ENCODE measurements around the gene SGSH.
A peak's percentile ranks its signal among the peaks of the same experiment; 100 is the strongest.

The SGSH gene

GRCh38 chr17:80227666-80228065, 7.5 kb upstream of the SGSH start:
- 95 to 96% methylated on average over 11 of the region's 11 CpGs for WGBS, 2 experiments

GRCh38 chr17:80227156-80227555, 7.0 kb upstream of the SGSH start:
- H3K27ac ChIP-seq (ENCODE audit: insufficient read depth, low read depth, low read length, poor library complexity, severe bottlenecking) = no peak overlapping the region
- WGBS, 2 experiments = 93 to 100% methylated on average over 4 of the region's 4 CpGs
- no peaks in the 10 kb centered on the region for H3K36me3 ChIP-seq (ENCODE audit: control insufficient read depth, insufficient read depth, low read length)
- peaks cover 9% of the 10 kb centered on the region for H3K4me1 ChIP-seq (ENCODE audit: control insufficient read depth, insufficient read depth, low read length)
- no peaks in the 10 kb centered on the region for H3K27me3 ChIP-seq (ENCODE audit: control insufficient read depth, insufficient read depth, low read length, poor library complexity, severe bottlenecking)
- H3K4me3 ChIP-seq (ENCODE audit: insufficient read depth, low read depth, low read length) = no peak overlapping the region
- H3K9me3 ChIP-seq (ENCODE audit: control insufficient read depth, low read length) = no peaks in the 10 kb centered on the region

More at GRCh38 chr17:80227666-80228065, 7.5 kb upstream of the SGSH start:
- Histone ChIP-seq H3K4me1 (ENCODE audit: control insufficient read depth, insufficient read depth, low read length) (peaks cover 9% of the 10 kb centered on the region), H3K4me3 (ENCODE audit: insufficient read depth, low read depth, low read length) (no peak overlapping the region), H3K36me3 (ENCODE audit: control insufficient read depth, insufficient read depth, low read length) (peaks cover 2% of the 10 kb centered on the region), H3K9me3 (ENCODE audit: control insufficient read depth, low read length) (peaks cover under 1% of the 10 kb centered on the region), H3K27me3 (ENCODE audit: control insufficient read depth, insufficient read depth, low read length, poor library complexity, severe bottlenecking) (no peaks in the 10 kb centered on the region), H3K27ac (ENCODE audit: insufficient read depth, low read depth, low read length, poor library complexity, severe bottlenecking) (no peak overlapping the region)

GRCh38 chr17:80225230-80225629, 5.1 kb upstream of the SGSH start:
- Histone ChIP-seq H3K4me1 (ENCODE audit: control insufficient read depth, insufficient read depth, low read length) (peaks cover 12% of the 10 kb centered on the region), H3K4me3 (ENCODE audit: insufficient read depth, low read depth, low read length) (no peak overlapping the region), H3K27me3 (ENCODE audit: control insufficient read depth, insufficient read depth, low read length, poor library complexity, severe bottlenecking) (no peaks in the 10 kb centered on the region), H3K27ac (ENCODE audit: insufficient read depth, low read depth, low read length, poor library complexity, severe bottlenecking) (no peak overlapping the region), H3K9me3 (ENCODE audit: control insufficient read depth, low read length) (no peaks in the 10 kb centered on the region), H3K36me3 (ENCODE audit: control insufficient read depth, insufficient read depth, low read length) (no peaks in the 10 kb centered on the region)
- 54 to 60% methylated on average over 6 of the region's 6 CpGs for WGBS, 2 experiments

- Histone ChIP-seq H3K27ac (ENCODE audit: insufficient read depth, low read depth, low read length, poor library complexity, severe bottlenecking) (no peak overlapping the region), H3K4me3 (ENCODE audit: insufficient read depth, low read depth, low read length) (no peak overlapping the region), H3K4me1 (ENCODE audit: control insufficient read depth, insufficient read depth, low read length) (peaks cover 14% of the 10 kb centered on the region), H3K36me3 (ENCODE audit: control insufficient read depth, insufficient read depth, low read length) (no peaks in the 10 kb centered on the region), H3K9me3 (ENCODE audit: control insufficient read depth, low read length) (no peaks in the 10 kb centered on the region), H3K27me3 (ENCODE audit: control insufficient read depth, insufficient read depth, low read length, poor library complexity, severe bottlenecking) (no peaks in the 10 kb centered on the region)
- 82 to 85% methylated on average over 6 of the region's 6 CpGs for WGBS, 2 experiments
Measured at GRCh38 chr17:80224683-80225082, 4.5 kb upstream of the SGSH start.

- Histone ChIP-seq H3K9me3 (ENCODE audit: control insufficient read depth, low read length) (no peaks in the 10 kb centered on the region), H3K27ac (ENCODE audit: insufficient read depth, low read depth, low read length, poor library complexity, severe bottlenecking) (no peak overlapping the region), H3K36me3 (ENCODE audit: control insufficient read depth, insufficient read depth, low read length) (no peaks in the 10 kb centered on the region), H3K4me3 (ENCODE audit: insufficient read depth, low read depth, low read length) (no peak overlapping the region), H3K27me3 (ENCODE audit: control insufficient read depth, insufficient read depth, low read length, poor library complexity, severe bottlenecking) (no peaks in the 10 kb centered on the region), H3K4me1 (ENCODE audit: control insufficient read depth, insufficient read depth, low read length) (peaks cover 15% of the 10 kb centered on the region)
- 81 to 82% methylated on average over 11 of the region's 11 CpGs for WGBS, 2 experiments
Measured at GRCh38 chr17:80223838-80224497, 3.8 kb upstream of the SGSH start.

- no peak overlapping the region for H3K27ac ChIP-seq (ENCODE audit: insufficient read depth, low read depth, low read length, poor library complexity, severe bottlenecking)
- WGBS, 2 experiments = 94 to 95% methylated on average over 18 of the region's 18 CpGs
- H3K4me1 ChIP-seq (ENCODE audit: control insufficient read depth, insufficient read depth, low read length) = peaks cover 15% of the 10 kb centered on the region
- no peaks in the 10 kb centered on the region for H3K36me3 ChIP-seq (ENCODE audit: control insufficient read depth, insufficient read depth, low read length)
- H3K9me3 ChIP-seq (ENCODE audit: control insufficient read depth, low read length) = no peaks in the 10 kb centered on the region
- no peaks in the 10 kb centered on the region for H3K27me3 ChIP-seq (ENCODE audit: control insufficient read depth, insufficient read depth, low read length, poor library complexity, severe bottlenecking)
- no peak overlapping the region for H3K4me3 ChIP-seq (ENCODE audit: insufficient read depth, low read depth, low read length)
Measured at GRCh38 chr17:80223142-80223815, 3.1 kb upstream of the SGSH start.

- peaks cover 15% of the 10 kb centered on the region for H3K4me1 ChIP-seq (ENCODE audit: control insufficient read depth, insufficient read depth, low read length)
- H3K27me3 ChIP-seq (ENCODE audit: control insufficient read depth, insufficient read depth, low read length, poor library complexity, severe bottlenecking) = no peaks in the 10 kb centered on the region
- no peak overlapping the region for H3K27ac ChIP-seq (ENCODE audit: insufficient read depth, low read depth, low read length, poor library complexity, severe bottlenecking)
- WGBS, 2 experiments = 94 to 95% methylated on average over 18 of the region's 18 CpGs
- H3K4me3 ChIP-seq (ENCODE audit: insufficient read depth, low read depth, low read length) = no peak overlapping the region
- no peaks in the 10 kb centered on the region for H3K36me3 ChIP-seq (ENCODE audit: control insufficient read depth, insufficient read depth, low read length)
- no peaks in the 10 kb centered on the region for H3K9me3 ChIP-seq (ENCODE audit: control insufficient read depth, low read length)
Measured at GRCh38 chr17:80222376-80223141, 2.4 kb upstream of the SGSH start.

GRCh38 chr17:80221351-80222105, 1.4 kb upstream of the SGSH start:
- Histone ChIP-seq H3K27me3 (ENCODE audit: control insufficient read depth, insufficient read depth, low read length, poor library complexity, severe bottlenecking) (no peaks in the 10 kb centered on the region), H3K4me1 (ENCODE audit: control insufficient read depth, insufficient read depth, low read length) (peaks cover 15% of the 10 kb centered on the region), H3K4me3 (ENCODE audit: insufficient read depth, low read depth, low read length) (peak overlapping the region; percentile 74), H3K36me3 (ENCODE audit: control insufficient read depth, insufficient read depth, low read length) (no peaks in the 10 kb centered on the region), H3K27ac (ENCODE audit: insufficient read depth, low read depth, low read length, poor library complexity, severe bottlenecking) (no peak overlapping the region), H3K9me3 (ENCODE audit: control insufficient read depth, low read length) (no peaks in the 10 kb centered on the region)
- WGBS, 2 experiments = 86 to 87% methylated on average over 29 of the region's 29 CpGs

GRCh38 chr17:80220736-80221215, 643 bp upstream of the SGSH start:
- H3K4me3 ChIP-seq (ENCODE audit: insufficient read depth, low read depth, low read length) = peak overlapping the region; percentile 74
- H3K27ac ChIP-seq (ENCODE audit: insufficient read depth, low read depth, low read length, poor library complexity, severe bottlenecking) = no peak overlapping the region
- H3K4me1 ChIP-seq (ENCODE audit: control insufficient read depth, insufficient read depth, low read length) = peaks cover 15% of the 10 kb centered on the region
- no peaks in the 10 kb centered on the region for H3K36me3 ChIP-seq (ENCODE audit: control insufficient read depth, insufficient read depth, low read length)
- H3K27me3 ChIP-seq (ENCODE audit: control insufficient read depth, insufficient read depth, low read length, poor library complexity, severe bottlenecking) = no peaks in the 10 kb centered on the region
- H3K9me3 ChIP-seq (ENCODE audit: control insufficient read depth, low read length) = no peaks in the 10 kb centered on the region
- 2 to 3% methylated on average over 41 of the region's 41 CpGs for WGBS, 2 experiments

GRCh38 chr17:80219763-80220053, 425 bp downstream of the SGSH start:
- Histone ChIP-seq H3K4me1 (ENCODE audit: control insufficient read depth, insufficient read depth, low read length) (peaks cover 8% of the 10 kb centered on the region), H3K27ac (ENCODE audit: insufficient read depth, low read depth, low read length, poor library complexity, severe bottlenecking) (no peak overlapping the region)

More at GRCh38 chr17:80219763-80220053, 425 bp downstream of the SGSH start:
- Histone ChIP-seq H3K27me3 (ENCODE audit: control insufficient read depth, insufficient read depth, low read length, poor library complexity, severe bottlenecking) (no peaks in the 10 kb centered on the region), H3K4me3 (ENCODE audit: insufficient read depth, low read depth, low read length) (peak overlapping the region; percentile 74), H3K36me3 (ENCODE audit: control insufficient read depth, insufficient read depth, low read length) (no peaks in the 10 kb centered on the region), H3K9me3 (ENCODE audit: control insufficient read depth, low read length) (no peaks in the 10 kb centered on the region)
- 5 to 8% methylated on average over 5 of the region's 5 CpGs for WGBS, 2 experiments

Data from ectodermal cell (in vitro differentiated cells).